Measurements from ENCODE around the gene MYOT.
A peak's percentile ranks its signal among the peaks of the same experiment; 100 is the strongest.
"Not testable (repeated sequence)": the region's sequence is repeated elsewhere in the genome, so short reads cannot be mapped to it uniquely, and the experiment has no call there.

Gene MYOT

GRCh38 chr5:137837491-137838394 is 29.9 kb upstream of the MYOT start:
- no peaks in the 10 kb centered on the region for H3K27me3 Mint-ChIP-seq
- H3K4me1 Mint-ChIP-seq, result no peaks in the 10 kb centered on the region
- no peaks in the 10 kb centered on the region for H3K9me3 Mint-ChIP-seq
- ATAC-seq (no peak), DNase-seq (no peak)
- H3K36me3 Mint-ChIP-seq (ENCODE audit: low read depth), result no peaks in the 10 kb centered on the region
- no peak overlapping the region for H3K4me3 Mint-ChIP-seq
- no peak overlapping the region for H3K27ac Mint-ChIP-seq

- ATAC-seq (no peak), DNase-seq (no peak)
- H3K4me3 Mint-ChIP-seq, result no peak overlapping the region
- no peaks in the 10 kb centered on the region for H3K9me3 Mint-ChIP-seq
- no peaks in the 10 kb centered on the region for H3K36me3 Mint-ChIP-seq (ENCODE audit: low read depth)
- H3K27ac Mint-ChIP-seq, result no peak overlapping the region
- no peaks in the 10 kb centered on the region for H3K4me1 Mint-ChIP-seq
- no peaks in the 10 kb centered on the region for H3K27me3 Mint-ChIP-seq
These were observed 28.7 kb upstream of the MYOT start for GRCh38 chr5:137838976-137839375.

- no peaks in the 10 kb centered on the region for H3K9me3 Mint-ChIP-seq
- no peak overlapping the region for H3K4me3 Mint-ChIP-seq
- H3K36me3 Mint-ChIP-seq (ENCODE audit: low read depth), result no peaks in the 10 kb centered on the region
- ATAC-seq (no peak), DNase-seq (no peak)
- H3K27ac Mint-ChIP-seq, result no peak overlapping the region
- H3K4me1 Mint-ChIP-seq, result no peaks in the 10 kb centered on the region
- no peaks in the 10 kb centered on the region for H3K27me3 Mint-ChIP-seq
These were observed 25.4 kb upstream of the MYOT start for GRCh38 chr5:137842296-137842695.

- DNase-seq (no peak), ATAC-seq (no peak)
- Mint-ChIP-seq H3K4me3 (no peak overlapping the region), H3K27me3 (no peaks in the 10 kb centered on the region), H3K27ac (no peak overlapping the region), H3K9me3 (no peaks in the 10 kb centered on the region), H3K4me1 (no peaks in the 10 kb centered on the region), H3K36me3 (ENCODE audit: low read depth) (no peaks in the 10 kb centered on the region)
These were observed 23.9 kb upstream of the MYOT start for GRCh38 chr5:137843676-137844299.

GRCh38 chr5:137845472-137845871 is 22.2 kb upstream of the MYOT start:
- Mint-ChIP-seq H3K27ac (no peak overlapping the region), H3K4me3 (no peak overlapping the region), H3K36me3 (ENCODE audit: low read depth) (no peaks in the 10 kb centered on the region), H3K9me3 (no peaks in the 10 kb centered on the region), H3K27me3 (no peaks in the 10 kb centered on the region), H3K4me1 (no peaks in the 10 kb centered on the region)
- DNase-seq (no peak), ATAC-seq (no peak)

GRCh38 chr5:137847687-137848086 is 20.0 kb upstream of the MYOT start:
- Mint-ChIP-seq H3K36me3 (ENCODE audit: low read depth) (no peaks in the 10 kb centered on the region), H3K4me3 (no peak overlapping the region), H3K9me3 (no peaks in the 10 kb centered on the region), H3K27ac (no peak overlapping the region), H3K4me1 (no peaks in the 10 kb centered on the region), H3K27me3 (no peaks in the 10 kb centered on the region)
- DNase-seq, result no peak
- no peak for ATAC-seq

- not testable (repeated sequence) for H3K36me3 Mint-ChIP-seq (ENCODE audit: low read depth); H3K27ac Mint-ChIP-seq; H3K9me3 Mint-ChIP-seq
These were observed 14.5 kb upstream of the MYOT start for GRCh38 chr5:137853165-137853564.

GRCh38 chr5:137856201-137856600 is 11.5 kb upstream of the MYOT start:
- peaks cover 12% of the 10 kb centered on the region for H3K4me1 Mint-ChIP-seq
- DNase-seq, result no peak
- no peak overlapping the region for H3K27ac Mint-ChIP-seq
- H3K36me3 Mint-ChIP-seq (ENCODE audit: low read depth), result peaks cover 2% of the 10 kb centered on the region
- H3K27me3 Mint-ChIP-seq, result no peaks in the 10 kb centered on the region
- no peak for ATAC-seq
- H3K9me3 Mint-ChIP-seq, result no peaks in the 10 kb centered on the region
- H3K4me3 Mint-ChIP-seq, result no peak overlapping the region

More at GRCh38 chr5:137853165-137853564, 14.5 kb upstream of the MYOT start:
- not testable (repeated sequence) for H3K27me3 Mint-ChIP-seq, H3K4me3 Mint-ChIP-seq, ATAC-seq, DNase-seq, H3K4me1 Mint-ChIP-seq

GRCh38 chr5:137856916-137857862 is 10.5 kb upstream of the MYOT start:
- no peaks in the 10 kb centered on the region for H3K9me3 Mint-ChIP-seq
- no peak for ATAC-seq
- H3K27me3 Mint-ChIP-seq, result no peaks in the 10 kb centered on the region
- H3K36me3 Mint-ChIP-seq (ENCODE audit: low read depth), result peaks cover 2% of the 10 kb centered on the region
- no peak overlapping the region for H3K27ac Mint-ChIP-seq
- no peak for DNase-seq
- H3K4me3 Mint-ChIP-seq, result no peak overlapping the region
- peaks cover 17% of the 10 kb centered on the region for H3K4me1 Mint-ChIP-seq

GRCh38 chr5:137858223-137858916 is 9.3 kb upstream of the MYOT start:
- DNase-seq (no peak), ATAC-seq (peak; percentile 54)
- Mint-ChIP-seq H3K9me3 (no peaks in the 10 kb centered on the region), H3K4me1 (peaks cover 17% of the 10 kb centered on the region), H3K27ac (peak overlapping the region; percentile 42), H3K4me3 (peak overlapping the region; percentile 51), H3K36me3 (ENCODE audit: low read depth) (no peaks in the 10 kb centered on the region), H3K27me3 (no peaks in the 10 kb centered on the region)

- Mint-ChIP-seq H3K4me1 (peaks cover 17% of the 10 kb centered on the region), H3K36me3 (ENCODE audit: low read depth) (no peaks in the 10 kb centered on the region), H3K27ac (no peak overlapping the region), H3K27me3 (no peaks in the 10 kb centered on the region), H3K4me3 (no peak overlapping the region), H3K9me3 (no peaks in the 10 kb centered on the region)
- ATAC-seq, result no peak
- no peak for DNase-seq
These were observed 8.7 kb upstream of the MYOT start for GRCh38 chr5:137858954-137859353.

- Mint-ChIP-seq H3K4me3 (no peak overlapping the region), H3K9me3 (no peaks in the 10 kb centered on the region), H3K27ac (no peak overlapping the region), H3K4me1 (peaks cover 17% of the 10 kb centered on the region), H3K27me3 (no peaks in the 10 kb centered on the region), H3K36me3 (ENCODE audit: low read depth) (peaks cover 2% of the 10 kb centered on the region)
- no peak for ATAC-seq
- no peak for DNase-seq
These were observed 5.4 kb upstream of the MYOT start for GRCh38 chr5:137862251-137862650.

GRCh38 chr5:137863653-137864052 is 4.0 kb upstream of the MYOT start:
- H3K27ac Mint-ChIP-seq; H3K4me1 Mint-ChIP-seq; H3K36me3 Mint-ChIP-seq (ENCODE audit: low read depth); H3K9me3 Mint-ChIP-seq; H3K4me3 Mint-ChIP-seq; ATAC-seq; DNase-seq; H3K27me3 Mint-ChIP-seq: not testable (repeated sequence)
